GM12878 (cell line): ENCODE results near the gene ACAP1. TPM values are rescaled to one million over a fixed set of nuclear protein-coding genes. Genes with fewer than 3 reads are reported as not detected.

ENCODE experiments used
- BACH1 ChIP-seq: fragments of 450-650 bp; IDR thresholded peaks from 2 replicates; pipeline ENCODE4 v1.6.1; 2017; ENCODE audit warnings: mild to moderate bottlenecking, borderline replicate concordance
- BHLHE40 ChIP-seq, 2 experiments: fragments of 450-650 bp in 1 of 2; IDR thresholded peaks; 2 replicates each; pipeline ENCODE4 v1.6.1; 2011 to 2017; ENCODE audit warnings: low read depth in 2 of 2, borderline replicate concordance in 1 of 2, improper control_type of control experiment in 1 of 2, low read length in 1 of 2, mild to moderate bottlenecking in 1 of 2
- CREB1 ChIP-seq: IDR thresholded peaks from 2 replicates; pipeline ENCODE4 v1.6.1; 2012; ENCODE audit warnings: low read depth, mild to moderate bottlenecking, inconsistent platforms
- E2F4 ChIP-seq: IDR thresholded peaks from 2 replicates; pipeline ENCODE4 v1.6.1; 2012; ENCODE audit warnings: low read depth, low read length, improper control_type of control experiment
- E2F8 ChIP-seq: fragments of 450-650 bp; IDR thresholded peaks from 2 replicates; pipeline ENCODE4 v1.6.1; 2018; ENCODE audit warnings: mild to moderate bottlenecking, low read depth, moderate library complexity; ENCODE audit not compliant: partially characterized antibody
- HDAC6 ChIP-seq: fragments of 200-600 bp; sonication (generic); IDR thresholded peaks from one replicate; pipeline ENCODE4 v1.8.0; 2017; ENCODE audit warnings: antibody characterized with exemption; ENCODE audit not compliant: unreplicated experiment
- IKZF1 ChIP-seq: fragments of 450-650 bp; conservative IDR thresholded peaks from 2 replicates; pipeline ENCODE4 v1.6.1; 2017; ENCODE audit warnings: antibody characterized with exemption, mild to moderate bottlenecking
- IRF5 ChIP-seq: fragments of 450-650 bp; IDR thresholded peaks from 2 replicates; pipeline ENCODE4 v1.6.1; 2017; ENCODE audit warnings: borderline replicate concordance
- NFYB ChIP-seq: IDR thresholded peaks from 2 replicates; pipeline ENCODE4 v1.6.1; 2011; ENCODE audit warnings: low read depth, mild to moderate bottlenecking, low read length, improper control_type of control experiment, moderate library complexity; ENCODE audit not compliant: insufficient read depth
- PML ChIP-seq: IDR thresholded peaks from 2 replicates; pipeline ENCODE4 v1.6.1; 2012; ENCODE audit warnings: low read length, inconsistent platforms
- POLR2AphosphoS5 ChIP-seq: IDR thresholded peaks from 2 replicates; pipeline ENCODE4 v1.6.1; 2011; ENCODE audit warnings: mild to moderate bottlenecking, low read length, inconsistent platforms
- RAD21 ChIP-seq: IDR thresholded peaks from 2 replicates; pipeline ENCODE4 v1.6.1; 2011; ENCODE audit warnings: mild to moderate bottlenecking, low read depth, low read length, moderate library complexity; ENCODE audit not compliant: insufficient read depth
- RBBP5 ChIP-seq: fragments of 200-600 bp; sonication (generic); conservative IDR thresholded peaks from 2 replicates; pipeline ENCODE4 v1.6.1; 2016
- RELB ChIP-seq: fragments of 450-650 bp; IDR thresholded peaks from 2 replicates; pipeline ENCODE4 v1.6.1; 2017; ENCODE audit warnings: low read depth, mild to moderate bottlenecking, moderate library complexity
- SMC3 ChIP-seq: IDR thresholded peaks from 2 replicates; pipeline ENCODE4 v1.6.1; 2011; ENCODE audit warnings: low read length, improper control_type of control experiment, borderline replicate concordance
- TCF7 ChIP-seq: IDR thresholded peaks from 2 replicates; pipeline ENCODE4 v1.6.1; 2014; ENCODE audit warnings: antibody characterized with exemption, borderline replicate concordance
- ZNF217 ChIP-seq: fragments of 450-650 bp; IDR thresholded peaks from 2 replicates; pipeline ENCODE4 v1.6.1; 2017; ENCODE audit warnings: antibody characterized with exemption, mild to moderate bottlenecking
- polyA plus RNA-seq, 11 experiments: library from polyadenylated mRNA; depleted of rRNA in 4 of 11; unstranded in 6 of 11; stranded (reverse) in 5 of 11; fragments of >200 nt; fragmentation: Nextera tagmentation in 4 of 11; fragmentation: Illumina TruSeq in 1 of 11; extraction: Ambion mirVana in 4 of 11; extraction: Trizol in 1 of 11; gene quantifications; 1 replicate in 1 of 11; 2 replicates in 10 of 11; pipeline versions ENCODE4 v1.2.1 to v1.2.3, GENCODE V29; 2011 to 2016; ENCODE audit warnings: inconsistent platforms in 2 of 11, missing spikeins in 2 of 11, low read depth in 1 of 11
- total RNA-seq, 4 experiments: library from RNA; depleted of rRNA in 3 of 4; stranded (reverse); fragments of >200 nt in 3 of 4; fragmentation: Illumina TruSeq in 1 of 4; extraction: Trizol in 1 of 4; gene quantifications; 2 replicates each; pipeline versions ENCODE4 v1.2.1 to v1.2.3, GENCODE V29; 2013 to 2021

The ACAP1 gene
- total and polyA plus RNA-seq, 10 of the 15 experiments (the other 5 are each of a cell fraction or from before 2014, with no cell fraction given) = 5.7 to 245 (median 118) TPM

- TF ChIP-seq POLR2AphosphoS5 = no peak
- peak; percentile 16; the same call in 1 of the 2 replicates for TF ChIP-seq PML
- no peak for TF ChIP-seq NFYB
- TF ChIP-seq IKZF1 = peak; percentile 90
- TF ChIP-seq BACH1 = peak; percentile 78
- TF ChIP-seq SMC3 = no peak
- TF ChIP-seq RAD21 = 0 out of 2 replicates have a peak, but pooled peaks have one; percentile 27
- TF ChIP-seq E2F4 = no peak
- no peak for TF ChIP-seq RBBP5
- TF ChIP-seq ZNF217 = 0 out of 2 replicates have a peak, but pooled peaks have one; percentile 54
- peak in 1 of 2 experiments; percentile 83; a peak in 3 of 4 replicates for TF ChIP-seq BHLHE40 (IDR thresholded peaks at IDR 0.05; ENCODE audit: borderline replicate concordance in 1 of 2, low read depth in 2 of 2, low read length in 1 of 2)
- TF ChIP-seq HDAC6 = peak; percentile 1
- no peak for TF ChIP-seq E2F8
- peak; percentile 63; the same call in 1 of the 2 replicates for TF ChIP-seq RELB
- TF ChIP-seq TCF7 = no peak
- TF ChIP-seq IRF5 = no peak
- TF ChIP-seq CREB1 = peak; percentile 53; the same call in 1 of the 2 replicates
Measured at GRCh38 chr17:7351665-7352502, 15.6 kb downstream of the ACAP1 start, which contains the start of gene KCTD11 (continued).
